Pancreas (tissue), 10 donors: Measurements from ENCODE around the gene ASAP2. TPM values are rescaled to one million over a fixed set of nuclear protein-coding genes. Genes with fewer than 3 reads are reported as not detected.
A peak's percentile ranks its signal among the peaks of the same experiment; 100 is the strongest.

ENCODE experiments used
- ATAC-seq, 4 donors: fragments of 200-7000 bp; cut with Tn5 transposase; one replicate each; pipeline versions ENCODE4 v1.8.0 to v1.9.1; 2020; ENCODE audit warnings: mild to moderate bottlenecking in 4 of 4, moderate library complexity in 4 of 4
- DNase-seq, 6 donors: peaks; one replicate each; pipeline ENCODE4 v3.0.0-alpha.2; 2020
- FAIRE-seq: peaks from 2 replicates; lab custom pipeline; 2012; peaks lifted over from hg19 to GRCh38; lab: Jason Lieb, UNC
- H3K27ac ChIP-seq, 4 donors: fragments of 200-600 bp; sonication (generic); 1 replicate in 3 of 4; 2 replicates in 1 of 4; pipeline versions ENCODE4 v1.5.0 to v1.8.0; 2020
- H3K27me3 ChIP-seq, 4 donors: fragments of 200-600 bp; one replicate each; pipeline ENCODE4 v1.8.0; 2021
- H3K36me3 ChIP-seq, 3 donors: fragments of 200-600 bp; sonication (generic) in 1 of 3; one replicate each; pipeline versions ENCODE4 v1.5.0 to v1.8.0; 2020 to 2021
- H3K4me1 ChIP-seq, 3 donors: fragments of 200-600 bp; one replicate each; pipeline ENCODE4 v1.8.0; 2021
- H3K4me3 ChIP-seq, 4 donors: fragments of 200-600 bp; sonication (generic) in 2 of 4; one replicate each; pipeline versions ENCODE4 v1.5.0 to v1.8.0; 2020 to 2021
- H3K9me3 ChIP-seq, 4 donors: fragments of 200-600 bp; one replicate each; pipeline ENCODE4 v1.8.0; 2021
- CTCF ChIP-seq, 4 donors: fragments of 200-600 bp; sonication (generic) in 3 of 4; IDR thresholded peaks; one replicate each; pipeline versions ENCODE4 v1.5.0 to v1.8.0; 2021; ENCODE audit warnings: antibody characterized with exemption in 4 of 4
- WGBS, 2 donors: extraction: QIAGEN DNeasy Blood & Tissue Kit; methylation state at CpG; one replicate each; pipeline ENCODE4 v1.1.7; 2013; 5-methylcytosine and 5-hydroxymethylcytosine counted together
- intact Hi-C, 3 donors: fragments of 100-400 bp; cut with DNase I; formaldehyde crosslinking; loops; one replicate each; pipeline versions ENCODE4 v1.11.1 to v1.14.2; 2022
- polyA plus RNA-seq, 2 donors: library from polyadenylated mRNA; stranded (reverse); fragments of 200-250 nt; gene quantifications; one replicate each; pipeline ENCODE4 v1.2.3, GENCODE V29; 2013
- total RNA-seq, 6 donors: library from RNA; stranded (reverse); fragmentation: NEBNext Ultra II Directional in 4 of 6; extraction: Animal tissue kit (Norgen Biotek cat#: 25700) in 4 of 6; gene quantifications; one replicate each; pipeline versions ENCODE4 v1.2.1 to v1.2.4, GENCODE V29; 2021 to 2023
- donor health status: healthy with polysubstance abuse.
- donor health status: DM: no; HTN: no; CAD: no; lungs with moderate emphysema.
- donor health status: DM: no; HTN: no; CAD: no.
- donor health status: control.
- donor health status: control.
- donor health status: Bipolar disorder and iron deficiency.
- donor health status: DM: yes; HTN: yes; CAD: no.
- donor health status: DM: no; HTN: no; CAD: no.
- donor health status: DM: no; HTN: no; CAD: no.
- donor health status: DM: yes; HTN: yes; CAD: no.

Gene ASAP2
- total and polyA plus RNA-seq, 8 donors: 5.8 to 17.7 (median 7.3) TPM

- FAIRE-seq: no peak
- 85 to 87% methylated on average over 7 of the region's 7 CpGs for WGBS, 2 donors
- ATAC-seq: no peak
- Histone ChIP-seq H3K27ac (peak overlapping the region in 3 of 4 donors; percentile 24 to 42 (median 38)), H3K36me3 (no peaks in the 10 kb centered on the region), H3K9me3 (no peaks in the 10 kb centered on the region), H3K4me1 (peaks cover 4% of the 10 kb centered on the region in 3 donors), H3K27me3 (no peaks in the 10 kb centered on the region), H3K4me3 (no peak overlapping the region)
- intact Hi-C loops: no loop called here
- DNase-seq: no peak
- no peak for TF ChIP-seq CTCF (IDR thresholded peaks at IDR 0.05)
Observed at GRCh38 chr2:9307535-9307934, 100.9 kb downstream of the ASAP2 start.

GRCh38 chr2:9308186-9308955 lies 101.8 kb downstream of the ASAP2 start:
- no peak for FAIRE-seq
- TF ChIP-seq CTCF (IDR thresholded peaks at IDR 0.05): no peak
- no peaks in the 10 kb centered on the region for H3K36me3 ChIP-seq
- WGBS, 2 donors: 86 to 88% methylated on average over 14 of the region's 14 CpGs
- intact Hi-C loops: no loop called here
- H3K4me1 ChIP-seq: peaks cover 4% of the 10 kb centered on the region in 3 donors
- H3K4me3 ChIP-seq: no peak overlapping the region
- H3K27me3 ChIP-seq: no peaks in the 10 kb centered on the region
- no peak overlapping the region for H3K27ac ChIP-seq
- DNase-seq: no peak
- ATAC-seq: no peak
- H3K9me3 ChIP-seq: no peaks in the 10 kb centered on the region

- Histone ChIP-seq H3K27me3 (no peaks in the 10 kb centered on the region), H3K9me3 (no peaks in the 10 kb centered on the region), H3K36me3 (no peaks in the 10 kb centered on the region), H3K4me1 (peaks cover 4% of the 10 kb centered on the region in 3 donors), H3K4me3 (no peak overlapping the region), H3K27ac (no peak overlapping the region)
- WGBS, 2 donors: 94% methylated on average over 9 of the region's 9 CpGs
- FAIRE-seq: no peak
- no peak for ATAC-seq
- intact Hi-C loops: no loop called here
- no peak for DNase-seq
- no peak for TF ChIP-seq CTCF (IDR thresholded peaks at IDR 0.05)
Observed at GRCh38 chr2:9309147-9309546, 102.5 kb downstream of the ASAP2 start.

GRCh38 chr2:9310377-9310776 lies 103.8 kb downstream of the ASAP2 start:
- intact Hi-C loops: no loop called here
- TF ChIP-seq CTCF (IDR thresholded peaks at IDR 0.05): no peak
- Histone ChIP-seq H3K27me3 (no peaks in the 10 kb centered on the region), H3K9me3 (no peaks in the 10 kb centered on the region), H3K27ac (peak overlapping the region in 2 of 4 donors; percentile 48), H3K4me3 (no peak overlapping the region), H3K36me3 (no peaks in the 10 kb centered on the region), H3K4me1 (peaks cover 4% of the 10 kb centered on the region in 3 donors)
- DNase-seq: peak in 1 of 6 donors; percentile 20
- ATAC-seq: peak; percentile 59 to 73 (median 64)
- FAIRE-seq: no peak
- 20 to 36% methylated on average over 1 of the region's 1 CpG for WGBS, 2 donors

GRCh38 chr2:9310798-9311197 lies 104.2 kb downstream of the ASAP2 start:
- peaks cover 4% of the 10 kb centered on the region in 3 donors for H3K4me1 ChIP-seq
- TF ChIP-seq CTCF (IDR thresholded peaks at IDR 0.05): no peak
- H3K9me3 ChIP-seq: no peaks in the 10 kb centered on the region
- intact Hi-C loops: no loop called here
- no peak overlapping the region for H3K4me3 ChIP-seq
- 32 to 44% methylated on average over 1 of the region's 1 CpG for WGBS, 2 donors
- FAIRE-seq (no peak), DNase-seq (no peak), ATAC-seq (peak in 3 of 4 donors; percentile 16 to 38 (median 33))
- H3K36me3 ChIP-seq: no peaks in the 10 kb centered on the region
- no peaks in the 10 kb centered on the region for H3K27me3 ChIP-seq
- H3K27ac ChIP-seq: peak overlapping the region in 2 of 4 donors; percentile 48
